SH-SY5Y (cell line): Measurements from ENCODE around the gene GPRASP3.

Source experiments
- GATA2 ChIP-seq: IDR thresholded peaks from 2 replicates; pipeline ENCODE4 v1.6.1; 2011; ENCODE audit warnings: mild to moderate bottlenecking, low read depth, low read length
- GATA3 ChIP-seq: IDR thresholded peaks from 2 replicates; pipeline ENCODE4 v1.6.1; 2011; ENCODE audit warnings: low read depth, mild to moderate bottlenecking, low read length, moderate library complexity

The GPRASP3 gene, protein sequence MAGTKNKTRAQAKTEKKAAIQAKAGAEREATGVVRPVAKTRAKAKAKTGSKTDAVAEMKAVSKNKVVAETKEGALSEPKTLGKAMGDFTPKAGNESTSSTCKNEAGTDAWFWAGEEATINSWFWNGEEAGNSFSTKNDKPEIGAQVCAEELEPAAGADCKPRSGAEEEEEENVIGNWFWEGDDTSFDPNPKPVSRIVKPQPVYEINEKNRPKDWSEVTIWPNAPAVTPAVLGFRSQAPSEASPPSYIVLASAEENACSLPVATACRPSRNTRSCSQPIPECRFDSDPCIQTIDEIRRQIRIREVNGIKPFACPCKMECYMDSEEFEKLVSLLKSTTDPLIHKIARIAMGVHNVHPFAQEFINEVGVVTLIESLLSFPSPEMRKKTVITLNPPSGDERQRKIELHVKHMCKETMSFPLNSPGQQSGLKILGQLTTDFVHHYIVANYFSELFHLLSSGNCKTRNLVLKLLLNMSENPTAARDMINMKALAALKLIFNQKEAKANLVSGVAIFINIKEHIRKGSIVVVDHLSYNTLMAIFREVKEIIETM

DNA sequence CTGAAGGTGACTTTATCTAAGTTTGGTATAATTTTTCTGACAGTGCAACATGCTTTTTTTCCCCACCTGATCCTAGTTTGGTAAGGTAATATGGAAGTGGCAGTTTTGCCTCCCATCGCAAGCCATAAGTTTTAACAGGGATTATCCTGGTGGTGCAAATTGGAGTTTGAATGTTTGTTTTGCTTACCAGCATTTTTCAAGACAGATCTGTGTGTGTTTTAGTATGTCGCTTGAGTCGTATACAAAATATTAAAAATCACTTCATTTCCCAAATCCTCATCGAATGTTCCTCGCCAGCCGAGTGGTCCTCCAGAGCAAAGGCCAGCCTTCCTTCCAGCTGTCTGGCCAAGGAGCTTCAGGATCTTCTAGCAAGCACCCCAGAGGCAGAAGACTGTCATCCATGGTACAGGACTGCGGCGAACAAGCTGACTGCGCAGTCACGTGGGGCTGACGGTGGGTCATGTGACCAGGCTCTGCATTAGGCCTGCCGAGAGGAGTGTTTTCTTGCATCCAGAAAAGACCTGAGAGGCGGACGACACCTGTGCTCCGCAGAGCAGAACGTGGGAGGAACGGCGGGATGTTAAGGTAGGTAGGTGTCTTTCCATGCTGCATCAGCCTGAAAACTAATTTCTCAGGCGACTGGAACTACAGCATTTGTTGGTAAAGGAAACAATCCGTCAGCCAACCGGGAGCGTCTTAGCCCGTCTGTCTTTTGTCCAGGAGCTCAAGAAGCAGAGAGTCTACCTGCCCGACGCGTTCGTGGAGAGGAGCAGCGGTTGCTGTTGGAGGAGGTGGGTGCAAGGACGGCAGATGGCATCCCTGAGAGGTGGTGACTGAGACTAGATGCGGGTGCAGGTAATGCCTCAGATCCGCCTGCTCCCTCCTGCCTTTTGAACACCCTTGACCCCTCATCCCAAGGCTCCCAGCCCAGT is at the start of gene GPRASP3:
TSS of gene GPRASP3 (plus strand) at position 507 of the 932 bp plus-strand sequence. CDS start 28,253 bp downstream, outside the sequence.
- TF ChIP-seq GATA3 (no peak), GATA2 (no peak)

DNA sequence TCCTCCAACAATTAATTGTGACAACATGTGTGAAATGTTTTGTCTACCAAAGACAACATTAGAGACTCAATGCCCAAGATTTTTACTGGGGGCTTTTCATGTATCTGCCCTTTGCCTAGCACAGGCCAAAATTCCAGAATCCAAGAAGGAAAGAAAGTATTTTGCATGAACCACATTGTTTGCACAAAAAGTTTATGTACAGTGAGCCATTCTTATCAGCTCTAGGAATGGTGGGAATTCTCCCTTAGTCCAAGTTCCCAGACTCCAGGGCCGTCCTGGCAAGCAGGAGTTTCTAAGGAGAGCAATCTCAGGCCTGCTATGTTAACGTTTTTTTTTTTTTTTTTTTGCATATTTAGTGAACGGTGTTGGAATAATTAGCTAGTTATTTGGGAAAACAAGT is 47.7 kb upstream of the GPRASP3 start:
- TF ChIP-seq GATA2 (no peak), GATA3 (no peak)

DNA sequence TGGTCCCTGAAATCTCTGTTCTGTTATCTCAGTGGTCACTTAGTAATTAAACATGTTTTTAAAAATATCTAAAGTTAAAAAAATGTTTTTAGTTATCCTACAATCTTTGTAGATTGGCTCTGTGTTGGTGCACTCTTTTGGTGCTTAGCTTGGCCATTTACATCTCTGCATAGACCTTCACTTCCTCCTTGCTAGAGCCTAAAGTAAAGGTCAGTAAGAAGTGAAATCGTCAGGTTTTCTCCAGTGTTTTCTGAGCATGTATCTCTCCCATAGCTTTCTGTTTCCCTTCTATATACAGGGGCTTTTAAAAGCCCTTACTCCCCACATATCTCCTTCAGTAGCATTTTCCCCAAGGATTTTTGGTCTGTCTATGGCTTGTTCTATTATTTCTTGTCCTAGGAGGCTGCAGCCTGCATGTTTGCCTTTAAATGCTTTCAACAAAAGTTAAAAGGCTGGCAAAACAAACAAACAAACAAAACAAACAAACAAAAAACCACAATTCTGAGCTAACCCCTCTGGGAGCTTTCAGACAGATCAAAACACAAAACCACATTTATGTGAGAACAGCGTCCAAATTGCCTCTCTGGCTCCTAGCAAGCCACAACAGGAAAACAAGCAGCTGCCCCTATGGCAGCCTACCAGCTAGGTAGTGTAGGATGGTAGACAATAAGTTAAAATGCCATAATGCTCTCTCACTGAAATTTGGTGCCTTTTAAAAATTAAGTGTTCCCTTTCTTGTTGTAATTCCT is 35.6 kb upstream of the GPRASP3 start:
- TF ChIP-seq GATA2, result no peak

DNA sequence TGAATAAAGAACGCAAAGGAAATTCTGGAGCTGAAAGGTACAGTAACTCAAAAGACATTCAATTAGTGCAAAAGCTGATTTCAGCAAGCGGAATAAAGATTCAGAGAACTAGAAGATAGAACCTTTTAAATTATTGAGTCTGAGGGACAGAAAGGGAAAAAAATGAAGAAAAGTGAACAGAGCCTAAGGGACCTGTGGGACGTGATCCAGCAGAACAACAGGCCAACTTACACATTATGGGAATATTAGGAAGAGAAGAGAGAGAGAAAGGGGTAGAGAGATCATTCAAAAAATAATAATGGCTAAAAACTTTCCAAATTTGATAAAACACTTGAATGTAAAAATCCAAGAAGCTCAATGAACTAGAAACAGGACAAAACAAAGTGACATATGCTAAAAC is 25.8 kb upstream of the GPRASP3 start:
- TF ChIP-seq GATA3 (no peak), GATA2 (no peak)

DNA sequence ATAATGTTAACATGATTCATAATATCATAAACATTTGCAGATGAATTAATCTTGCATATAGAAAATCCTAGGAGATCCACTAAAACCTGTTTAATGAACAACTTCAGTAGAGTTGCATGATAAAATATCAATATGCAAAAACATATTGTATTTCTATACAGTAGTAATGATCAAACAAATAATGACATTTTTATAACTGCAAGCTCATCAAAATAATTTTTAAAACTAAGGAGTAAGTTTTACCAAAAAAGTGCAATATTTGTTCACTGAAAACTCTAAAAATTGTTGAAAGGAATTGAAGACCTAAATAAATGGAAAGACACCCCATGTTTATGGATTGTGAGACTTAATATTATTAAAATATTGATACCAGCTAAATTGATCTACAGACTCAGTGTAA is 24.2 kb upstream of the GPRASP3 start:
- no peak for TF ChIP-seq GATA3
- TF ChIP-seq GATA2, result no peak

DNA sequence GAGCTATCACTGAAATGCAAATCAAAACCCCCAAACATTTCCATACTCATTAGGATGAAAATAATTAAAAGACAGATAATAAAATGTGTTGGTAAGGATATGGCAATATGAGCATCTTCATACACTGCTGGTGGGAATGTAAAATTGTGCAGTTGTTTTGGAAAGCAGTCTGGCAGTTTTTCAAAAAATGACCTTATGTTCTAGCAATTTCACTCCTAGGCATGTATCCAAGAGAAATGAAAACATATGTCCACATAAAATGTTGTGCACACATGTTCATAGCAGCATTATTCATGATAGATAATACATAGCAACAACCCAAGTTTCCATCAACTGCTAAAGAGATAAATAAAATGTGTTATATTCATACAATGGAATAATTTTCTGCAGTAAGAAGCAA is 23.0 kb upstream of the GPRASP3 start:
- TF ChIP-seq GATA2, result no peak
- no peak for TF ChIP-seq GATA3

DNA sequence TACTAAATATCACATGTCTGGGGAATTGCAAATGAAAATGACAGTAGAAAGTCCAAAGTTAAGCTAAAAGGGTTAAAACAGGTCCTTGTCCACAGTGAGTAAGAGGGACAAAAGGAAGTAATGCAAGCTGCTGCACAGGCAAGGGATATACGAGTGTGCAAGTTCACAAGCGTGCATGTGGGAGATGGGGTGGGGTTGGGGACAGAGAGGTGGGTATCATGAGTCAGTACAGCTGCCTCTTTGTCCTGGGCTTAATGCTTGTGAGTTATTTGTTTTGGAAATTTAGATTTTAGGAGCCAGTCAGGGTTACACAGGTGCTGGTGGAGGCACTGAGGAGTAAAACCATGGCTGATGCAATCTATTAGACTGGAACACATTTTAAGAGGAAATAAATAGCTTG is 11.6 kb upstream of the GPRASP3 start:
- TF ChIP-seq GATA3, result no peak
- no peak for TF ChIP-seq GATA2

DNA sequence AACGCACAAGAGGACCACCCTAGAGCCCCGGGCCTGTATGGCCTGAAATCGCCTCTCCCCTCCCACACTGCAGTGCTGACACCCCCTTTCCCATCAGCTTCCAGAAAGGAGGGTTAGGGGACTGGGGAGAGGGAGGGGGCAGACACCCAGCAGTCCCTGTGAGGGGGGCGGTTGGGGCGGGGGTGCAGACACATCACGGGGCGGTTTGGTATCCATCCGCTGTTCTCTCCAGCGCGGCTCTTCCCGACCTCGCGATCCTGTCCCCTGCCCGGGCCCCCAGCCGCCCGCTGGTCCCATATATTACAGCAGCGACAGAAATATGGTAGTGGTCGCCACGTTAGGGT is 8.7 kb upstream of the GPRASP3 start:
- no peak for TF ChIP-seq GATA3
- TF ChIP-seq GATA2, result no peak

DNA sequence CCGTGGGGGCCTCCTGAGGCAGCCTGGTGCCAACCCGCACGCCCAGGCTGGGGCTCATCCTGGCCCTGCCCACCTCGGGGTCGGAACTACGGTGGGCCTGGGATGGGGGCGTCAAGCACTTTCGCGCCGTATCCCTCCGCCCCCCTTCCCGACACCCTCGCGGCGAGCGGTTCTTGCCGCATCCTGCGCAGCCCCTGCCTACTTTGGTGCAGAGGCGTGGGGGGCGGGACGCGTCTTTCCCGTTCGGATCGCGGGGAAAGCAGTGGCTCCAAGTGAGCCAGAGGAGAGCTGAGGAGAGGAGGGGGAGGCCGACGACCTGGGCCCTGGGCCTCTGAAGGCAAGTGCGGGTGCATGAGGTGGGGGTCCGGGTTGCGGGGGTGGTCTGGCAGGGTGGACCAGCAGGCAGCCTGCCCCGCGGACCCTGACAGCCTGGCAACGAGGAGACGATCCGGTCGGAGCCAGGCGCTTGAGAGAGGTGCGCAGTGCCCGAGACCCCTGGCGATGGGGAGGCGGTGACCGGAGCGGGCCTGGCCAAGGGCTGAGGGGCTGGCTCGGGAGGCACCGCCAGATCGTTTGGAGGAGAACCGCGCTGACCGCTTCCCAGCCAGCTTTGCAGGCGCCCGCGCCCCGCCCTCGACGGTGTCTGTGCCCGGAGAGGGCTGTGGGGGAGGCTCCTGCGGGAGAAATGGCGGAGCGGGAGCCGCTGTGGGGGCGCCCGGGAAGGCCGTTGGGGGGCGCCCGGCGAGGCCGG is 8.2 kb upstream of the GPRASP3 start, which contains the start of gene GPRASP2:
TSS of gene GPRASP2 (plus strand) at position 233 of the 751 bp plus-strand sequence. CDS start 2,422 bp downstream, outside the sequence.
- no peak for TF ChIP-seq GATA2
- TF ChIP-seq GATA3, result no peak

DNA sequence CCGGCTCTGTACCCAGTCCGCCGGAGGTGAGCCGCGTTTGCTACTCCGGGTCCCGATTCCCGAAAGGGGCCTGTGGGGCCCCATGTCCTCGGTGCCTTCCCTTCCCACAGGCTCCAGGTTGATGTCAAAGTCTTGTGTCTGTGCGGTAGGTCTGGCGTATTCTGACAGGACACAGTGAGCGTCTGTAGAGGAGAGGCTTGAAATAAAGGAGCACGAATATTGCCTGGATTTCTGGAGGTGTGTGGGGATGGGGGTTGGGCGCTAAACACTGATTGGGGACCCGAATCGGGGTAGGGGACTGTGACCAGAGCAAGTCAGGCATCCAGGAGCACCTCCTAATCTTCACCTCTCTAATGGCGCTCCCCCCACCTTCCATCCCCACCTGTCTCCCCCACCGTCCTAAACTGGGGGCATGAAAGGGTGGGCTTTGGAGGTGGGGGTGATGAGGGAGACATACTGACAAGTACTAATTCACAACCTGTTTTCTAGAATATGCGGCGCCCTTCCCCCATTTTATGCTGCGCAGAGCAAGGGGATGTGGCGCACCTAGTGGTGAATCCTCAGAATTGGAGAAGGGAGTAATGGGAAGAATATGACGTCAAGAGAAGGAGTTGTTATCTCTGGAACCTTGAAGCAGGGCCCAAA is 7.4 kb upstream of the GPRASP3 start:
- no peak for TF ChIP-seq GATA3
- TF ChIP-seq GATA2, result no peak

DNA sequence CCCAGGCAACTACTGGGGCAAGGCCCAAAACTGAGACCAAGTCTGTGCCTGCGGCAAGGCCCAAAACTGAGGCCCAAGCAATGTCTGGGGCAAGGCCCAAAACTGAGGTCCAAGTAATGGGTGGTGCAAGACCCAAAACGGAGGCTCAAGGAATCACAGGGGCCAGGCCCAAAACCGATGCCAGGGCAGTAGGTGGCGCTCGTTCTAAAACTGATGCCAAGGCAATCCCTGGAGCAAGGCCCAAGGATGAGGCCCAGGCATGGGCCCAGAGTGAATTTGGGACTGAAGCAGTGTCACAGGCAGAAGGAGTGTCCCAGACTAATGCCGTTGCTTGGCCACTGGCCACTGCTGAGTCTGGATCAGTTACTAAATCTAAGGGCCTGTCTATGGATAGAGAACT is 5.5 kb upstream of the GPRASP3 start:
- TF ChIP-seq GATA3 (no peak), GATA2 (no peak)

DNA sequence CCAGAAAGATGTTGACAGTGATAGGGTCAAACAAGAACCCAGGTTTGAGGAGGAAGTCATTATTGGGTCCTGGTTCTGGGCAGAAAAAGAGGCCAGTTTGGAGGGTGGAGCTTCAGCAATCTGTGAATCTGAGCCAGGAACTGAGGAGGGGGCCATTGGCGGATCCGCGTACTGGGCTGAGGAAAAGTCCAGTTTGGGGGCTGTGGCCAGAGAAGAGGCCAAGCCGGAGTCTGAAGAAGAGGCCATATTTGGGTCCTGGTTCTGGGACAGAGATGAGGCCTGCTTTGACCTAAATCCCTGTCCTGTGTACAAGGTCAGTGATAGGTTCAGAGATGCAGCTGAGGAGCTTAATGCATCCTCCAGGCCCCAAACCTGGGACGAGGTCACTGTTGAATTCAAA is 4.6 kb upstream of the GPRASP3 start:
- no peak for TF ChIP-seq GATA2

DNA sequence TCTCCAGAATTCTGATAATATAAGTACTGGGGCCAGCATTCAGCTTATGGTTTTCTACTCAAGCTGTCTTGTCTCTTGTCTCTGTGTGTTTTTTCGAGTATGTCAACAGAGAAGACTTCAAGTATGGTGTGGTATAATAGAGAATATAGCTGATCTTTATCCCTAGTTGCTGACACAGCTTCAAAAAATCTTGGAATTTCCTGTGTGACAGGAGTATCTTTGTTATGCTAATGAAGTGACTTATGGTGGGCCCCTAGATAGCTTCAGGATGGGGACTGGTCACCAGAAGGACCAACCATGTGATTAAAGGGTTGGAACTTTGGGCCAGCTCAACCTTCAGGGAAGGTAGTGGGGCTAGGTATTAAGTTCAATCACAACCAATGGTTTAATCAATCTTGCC is 2.9 kb downstream of the GPRASP3 start:
- TF ChIP-seq GATA3, result no peak
- no peak for TF ChIP-seq GATA2

DNA sequence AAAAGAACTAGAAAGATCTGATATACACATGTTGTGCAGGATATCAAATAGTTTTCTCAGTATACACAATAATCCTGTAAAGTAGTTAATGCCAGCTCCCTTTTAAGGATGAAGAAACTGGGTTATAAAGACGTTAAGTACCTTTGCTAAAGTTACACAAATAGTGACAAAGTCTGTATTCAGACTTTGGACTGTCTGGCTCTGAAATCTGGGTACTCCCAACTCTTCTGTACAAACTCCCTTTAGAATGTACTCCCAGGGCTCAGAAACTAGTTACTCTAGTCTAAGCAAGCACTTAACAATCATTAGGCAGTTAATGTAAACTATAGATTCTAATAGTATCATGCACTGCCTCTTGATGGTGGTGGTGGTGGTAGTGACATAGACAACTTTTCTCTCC is 7.2 kb downstream of the GPRASP3 start:
- TF ChIP-seq GATA2, result no peak
- TF ChIP-seq GATA3, result no peak
